ENCODE measurements around the gene SLC6A11. TPM values are rescaled to one million over a fixed set of nuclear protein-coding genes. Genes with fewer than 3 reads are reported as not detected.

SLC6A11 gene
- total RNA-seq, 4 donors from 2014 or later, result 6.2 to 13.4 (median 9.5) TPM

DNA sequence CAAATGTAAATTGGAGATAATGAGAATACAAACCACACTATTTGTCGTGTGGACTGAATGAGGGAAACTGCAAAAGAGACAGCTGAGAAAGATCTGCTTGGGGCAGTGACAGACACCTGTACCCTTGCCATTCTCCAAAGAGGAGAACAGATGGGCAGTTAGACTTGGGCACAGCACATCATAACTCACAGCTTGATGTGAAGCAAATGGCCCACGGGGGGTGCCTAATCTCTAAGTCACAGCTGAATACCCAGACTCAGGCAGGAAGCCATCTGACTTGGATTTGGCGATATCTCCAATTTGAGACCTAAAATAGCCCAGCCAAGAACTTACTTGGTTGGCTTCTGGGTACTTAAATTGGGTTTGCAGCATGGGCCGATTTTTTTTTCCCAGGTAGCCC is 10.0 kb upstream of the SLC6A11 start:
- Histone ChIP-seq H3K4me1 (peaks cover 0 to 20% (median 12%) of the 10 kb centered on the region in 3 donors), H3K27ac (no peak overlapping the region), H3K9me3 (no peaks in the 10 kb centered on the region), H3K27me3 (peaks cover 0 to 5% (median 0%) of the 10 kb centered on the region in 4 donors), H3K36me3 (no peaks in the 10 kb centered on the region), H3K4me3 (no peak overlapping the region)
- TF ChIP-seq, protein P1, sequence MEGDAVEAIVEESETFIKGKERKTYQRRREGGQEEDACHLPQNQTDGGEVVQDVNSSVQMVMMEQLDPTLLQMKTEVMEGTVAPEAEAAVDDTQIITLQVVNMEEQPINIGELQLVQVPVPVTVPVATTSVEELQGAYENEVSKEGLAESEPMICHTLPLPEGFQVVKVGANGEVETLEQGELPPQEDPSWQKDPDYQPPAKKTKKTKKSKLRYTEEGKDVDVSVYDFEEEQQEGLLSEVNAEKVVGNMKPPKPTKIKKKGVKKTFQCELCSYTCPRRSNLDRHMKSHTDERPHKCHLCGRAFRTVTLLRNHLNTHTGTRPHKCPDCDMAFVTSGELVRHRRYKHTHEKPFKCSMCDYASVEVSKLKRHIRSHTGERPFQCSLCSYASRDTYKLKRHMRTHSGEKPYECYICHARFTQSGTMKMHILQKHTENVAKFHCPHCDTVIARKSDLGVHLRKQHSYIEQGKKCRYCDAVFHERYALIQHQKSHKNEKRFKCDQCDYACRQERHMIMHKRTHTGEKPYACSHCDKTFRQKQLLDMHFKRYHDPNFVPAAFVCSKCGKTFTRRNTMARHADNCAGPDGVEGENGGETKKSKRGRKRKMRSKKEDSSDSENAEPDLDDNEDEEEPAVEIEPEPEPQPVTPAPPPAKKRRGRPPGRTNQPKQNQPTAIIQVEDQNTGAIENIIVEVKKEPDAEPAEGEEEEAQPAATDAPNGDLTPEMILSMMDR (IDR thresholded peaks at IDR 0.05), result no peak
- no peak for TF ChIP-seq POLR2A (IDR thresholded peaks at IDR 0.05)
- no peak for DNase-seq
- intact Hi-C loops (cut with DNase I), result no loop called here
- 49 to 74% methylated on average over 3 to 4 of the region's 4 CpGs for WGBS, 2 donors

GRCh38 chr3:10808130-10808735 is 7.8 kb upstream of the SLC6A11 start:
- H3K27ac ChIP-seq, result no peak overlapping the region
- TF ChIP-seq, protein P1 (IDR thresholded peaks at IDR 0.05), result no peak
- TF ChIP-seq POLR2A (IDR thresholded peaks at IDR 0.05), result no peak
- H3K27me3 ChIP-seq, result peaks cover 0 to 7% (median 0%) of the 10 kb centered on the region in 4 donors
- no peak for DNase-seq
- no peaks in the 10 kb centered on the region for H3K9me3 ChIP-seq
- WGBS, 2 donors, result 77 to 80% methylated on average over 1 of the region's 1 CpG
- peaks cover 0 to 20% (median 12%) of the 10 kb centered on the region in 3 donors for H3K4me1 ChIP-seq
- no peaks in the 10 kb centered on the region for H3K36me3 ChIP-seq
- intact Hi-C loops (cut with DNase I), result no loop called here
- no peak overlapping the region for H3K4me3 ChIP-seq

DNA sequence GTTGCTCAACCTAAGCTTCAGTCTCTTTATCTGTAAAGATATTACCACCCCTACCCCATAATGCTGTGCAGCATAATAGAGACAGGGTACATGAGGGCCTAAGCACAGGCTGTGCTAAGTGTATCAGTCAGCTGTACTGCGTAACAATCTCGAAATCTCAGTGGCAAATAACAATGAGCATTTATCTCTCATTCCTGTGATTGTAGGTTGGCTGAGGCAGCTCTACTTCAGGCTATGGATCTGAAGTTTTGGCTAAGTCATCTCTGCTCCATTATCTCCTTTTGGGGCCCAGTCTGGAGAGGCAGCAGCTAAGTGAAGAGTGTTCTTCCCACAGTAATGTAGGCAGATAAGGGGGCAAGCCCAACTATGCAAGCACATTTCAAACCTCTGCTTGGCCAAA is 7.1 kb upstream of the SLC6A11 start:
- H3K27ac ChIP-seq, result no peak overlapping the region
- TF ChIP-seq, protein P1 (IDR thresholded peaks at IDR 0.05), result no peak
- no peak for TF ChIP-seq POLR2A (IDR thresholded peaks at IDR 0.05)
- H3K4me1 ChIP-seq, result peaks cover 0 to 12% (median 5%) of the 10 kb centered on the region in 3 donors
- peaks cover 0 to 13% (median 0%) of the 10 kb centered on the region in 4 donors for H3K27me3 ChIP-seq
- 87 to 88% methylated on average over 2 of the region's 2 CpGs for WGBS, 2 donors
- no peak for DNase-seq
- H3K4me3 ChIP-seq, result no peak overlapping the region
- no peaks in the 10 kb centered on the region for H3K36me3 ChIP-seq
- intact Hi-C loops (cut with DNase I), result no loop called here
- H3K9me3 ChIP-seq, result no peaks in the 10 kb centered on the region

GRCh38 chr3:10810376-10810775 is 5.7 kb upstream of the SLC6A11 start:
- Histone ChIP-seq H3K4me3 (no peak overlapping the region), H3K4me1 (no peaks in the 10 kb centered on the region), H3K36me3 (no peaks in the 10 kb centered on the region), H3K27me3 (peaks cover 0 to 25% (median 0%) of the 10 kb centered on the region in 4 donors), H3K9me3 (no peaks in the 10 kb centered on the region), H3K27ac (no peak overlapping the region)
- DNase-seq, result no peak
- TF ChIP-seq POLR2A (IDR thresholded peaks at IDR 0.05), result no peak
- TF ChIP-seq, protein P1 (IDR thresholded peaks at IDR 0.05), result no peak
- intact Hi-C loops (cut with DNase I), result no loop called here
- WGBS, 2 donors, result 55 to 57% methylated on average over 3 of the region's 3 CpGs

DNA sequence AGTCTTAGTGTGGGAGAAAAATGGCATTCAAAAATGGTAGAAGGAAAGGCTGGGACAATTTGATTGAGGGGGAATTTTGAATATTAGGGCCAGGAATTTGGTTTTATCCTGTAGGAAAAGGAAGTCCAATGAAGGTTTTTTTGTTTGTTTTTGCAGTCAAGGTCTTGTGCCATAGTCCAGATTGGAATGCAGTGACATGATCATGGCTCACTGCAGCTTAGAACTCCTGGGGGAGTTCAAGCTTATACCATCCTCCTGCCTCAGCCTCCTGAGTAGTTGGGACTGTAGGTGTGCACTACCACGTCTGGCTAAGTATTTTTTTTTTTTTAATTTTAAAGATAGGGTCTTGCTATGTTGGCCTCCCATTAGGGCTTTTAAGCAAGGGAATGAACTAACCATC is 2.6 kb upstream of the SLC6A11 start:
- no peak overlapping the region for H3K27ac ChIP-seq
- WGBS, 2 donors, result 43 to 77% methylated on average over 1 of the region's 1 CpG
- no peak overlapping the region for H3K4me3 ChIP-seq
- DNase-seq, result no peak
- no peaks in the 10 kb centered on the region for H3K9me3 ChIP-seq
- H3K36me3 ChIP-seq, result no peaks in the 10 kb centered on the region
- TF ChIP-seq, protein P1 (IDR thresholded peaks at IDR 0.05), result no peak
- TF ChIP-seq POLR2A (IDR thresholded peaks at IDR 0.05), result no peak
- H3K27me3 ChIP-seq, result peaks cover 0 to 49% (median 0%) of the 10 kb centered on the region in 4 donors
- H3K4me1 ChIP-seq, result peaks cover 8 to 23% (median 8%) of the 10 kb centered on the region in 3 donors
- intact Hi-C loops (cut with DNase I), result no loop called here

Data from esophagus squamous epithelium (tissue), 5 donors.